Measurements from ENCODE around the gene DPP7. TPM values are rescaled to one million over a fixed set of nuclear protein-coding genes. Genes with fewer than 3 reads are reported as not detected.

DPP7 gene
- total and polyA plus RNA-seq, 2 experiments from 2014 or later: 19.7 to 26.8 TPM

DNA sequence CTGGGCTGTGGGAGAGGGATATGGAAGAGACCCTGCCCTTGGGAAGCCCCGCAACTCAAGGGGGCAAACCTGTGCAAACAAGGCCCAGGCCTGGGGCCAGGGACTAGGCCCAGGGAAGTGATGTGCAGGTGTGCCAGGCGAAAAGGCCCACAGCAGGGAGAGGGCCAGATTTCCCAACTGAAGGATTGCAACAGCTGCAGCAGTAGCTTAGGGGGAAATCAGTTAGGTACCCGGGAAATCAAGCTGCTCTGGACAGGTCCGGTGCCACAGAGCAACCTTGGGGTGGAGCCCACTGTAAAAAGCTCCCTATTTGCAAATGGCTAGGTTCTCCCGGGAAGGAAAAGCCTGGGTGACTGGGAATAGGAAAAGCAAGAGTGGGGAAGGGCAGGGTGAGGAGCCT is 34.8 kb upstream of the DPP7 start (continued):
- TF ChIP-seq ZNF462 (CRISPR knock-in tag; IDR thresholded peaks at IDR 0.05) (no peak), CREB1 (CRISPR knock-in tag; IDR thresholded peaks at IDR 0.05; ENCODE audit: low read depth) (no peak)
- TF ChIP-seq, protein P1, sequence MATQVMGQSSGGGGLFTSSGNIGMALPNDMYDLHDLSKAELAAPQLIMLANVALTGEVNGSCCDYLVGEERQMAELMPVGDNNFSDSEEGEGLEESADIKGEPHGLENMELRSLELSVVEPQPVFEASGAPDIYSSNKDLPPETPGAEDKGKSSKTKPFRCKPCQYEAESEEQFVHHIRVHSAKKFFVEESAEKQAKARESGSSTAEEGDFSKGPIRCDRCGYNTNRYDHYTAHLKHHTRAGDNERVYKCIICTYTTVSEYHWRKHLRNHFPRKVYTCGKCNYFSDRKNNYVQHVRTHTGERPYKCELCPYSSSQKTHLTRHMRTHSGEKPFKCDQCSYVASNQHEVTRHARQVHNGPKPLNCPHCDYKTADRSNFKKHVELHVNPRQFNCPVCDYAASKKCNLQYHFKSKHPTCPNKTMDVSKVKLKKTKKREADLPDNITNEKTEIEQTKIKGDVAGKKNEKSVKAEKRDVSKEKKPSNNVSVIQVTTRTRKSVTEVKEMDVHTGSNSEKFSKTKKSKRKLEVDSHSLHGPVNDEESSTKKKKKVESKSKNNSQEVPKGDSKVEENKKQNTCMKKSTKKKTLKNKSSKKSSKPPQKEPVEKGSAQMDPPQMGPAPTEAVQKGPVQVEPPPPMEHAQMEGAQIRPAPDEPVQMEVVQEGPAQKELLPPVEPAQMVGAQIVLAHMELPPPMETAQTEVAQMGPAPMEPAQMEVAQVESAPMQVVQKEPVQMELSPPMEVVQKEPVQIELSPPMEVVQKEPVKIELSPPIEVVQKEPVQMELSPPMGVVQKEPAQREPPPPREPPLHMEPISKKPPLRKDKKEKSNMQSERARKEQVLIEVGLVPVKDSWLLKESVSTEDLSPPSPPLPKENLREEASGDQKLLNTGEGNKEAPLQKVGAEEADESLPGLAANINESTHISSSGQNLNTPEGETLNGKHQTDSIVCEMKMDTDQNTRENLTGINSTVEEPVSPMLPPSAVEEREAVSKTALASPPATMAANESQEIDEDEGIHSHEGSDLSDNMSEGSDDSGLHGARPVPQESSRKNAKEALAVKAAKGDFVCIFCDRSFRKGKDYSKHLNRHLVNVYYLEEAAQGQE (IDR thresholded peaks at IDR 0.05; ENCODE audit: unreplicated experiment): no peak
- TF ChIP-seq, protein P2, sequence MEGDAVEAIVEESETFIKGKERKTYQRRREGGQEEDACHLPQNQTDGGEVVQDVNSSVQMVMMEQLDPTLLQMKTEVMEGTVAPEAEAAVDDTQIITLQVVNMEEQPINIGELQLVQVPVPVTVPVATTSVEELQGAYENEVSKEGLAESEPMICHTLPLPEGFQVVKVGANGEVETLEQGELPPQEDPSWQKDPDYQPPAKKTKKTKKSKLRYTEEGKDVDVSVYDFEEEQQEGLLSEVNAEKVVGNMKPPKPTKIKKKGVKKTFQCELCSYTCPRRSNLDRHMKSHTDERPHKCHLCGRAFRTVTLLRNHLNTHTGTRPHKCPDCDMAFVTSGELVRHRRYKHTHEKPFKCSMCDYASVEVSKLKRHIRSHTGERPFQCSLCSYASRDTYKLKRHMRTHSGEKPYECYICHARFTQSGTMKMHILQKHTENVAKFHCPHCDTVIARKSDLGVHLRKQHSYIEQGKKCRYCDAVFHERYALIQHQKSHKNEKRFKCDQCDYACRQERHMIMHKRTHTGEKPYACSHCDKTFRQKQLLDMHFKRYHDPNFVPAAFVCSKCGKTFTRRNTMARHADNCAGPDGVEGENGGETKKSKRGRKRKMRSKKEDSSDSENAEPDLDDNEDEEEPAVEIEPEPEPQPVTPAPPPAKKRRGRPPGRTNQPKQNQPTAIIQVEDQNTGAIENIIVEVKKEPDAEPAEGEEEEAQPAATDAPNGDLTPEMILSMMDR (conservative IDR thresholded peaks at IDR 0.05; ENCODE audit: low read depth in 2 of 2): no peak
